Measurements from ENCODE around the gene PGBD1. TPM values are rescaled to one million over a fixed set of nuclear protein-coding genes. Genes with fewer than 3 reads are reported as not detected.

PGBD1 gene
- total and polyA plus RNA-seq, 4 experiments from 2014 or later: 0.08 to 1.4 (median 0.68) TPM

GRCh38 chr6:28267695-28268059 lies 13.7 kb upstream of the PGBD1 start:
- ChIA-PET POLR2A (ENCODE audit: partially characterized antibody) (interaction anchor here (0.7 to 6.4 kb wide), 20 partner anchors 10 to 1016 kb away, joined by 3 to 111 read pairs (median 6); partner anchors contain the start of genes PGBD1, ZKSCAN4, ZKSCAN8 and ZNF165), CTCF (ENCODE audit: partially characterized antibody) (interaction anchor here (0.6 to 5.1 kb wide), 9 partner anchors 9 to 163 kb away, joined by 3 to 31 read pairs (median 4); partner anchors contain the start of genes NKAPL, ZKSCAN4 and ZKSCAN8)
- peak overlapping the region; percentile 70 for H3K27ac ChIP-seq (ENCODE audit: low read depth, low read length)
- no peak for DNase-seq
- intact Hi-C loops (cut with micrococcal nuclease): loop anchor here (1.0 to 5.0 kb wide), 6 partner anchors 15 to 187 kb away; partner anchors contain the start of genes ZKSCAN3, ZKSCAN4, ZKSCAN8 and ZNF165
- H3K4me3 ChIP-seq (ENCODE audit: low read length in 2 of 2): peak overlapping the region; percentile 90 to 94
- Mint-ChIP-seq H3K27me3 (no peaks in the 10 kb centered on the region), H3K4me1 (peaks cover 4 to 15% (median 11%) of the 10 kb centered on the region in 4 donors), H3K27ac (no peak overlapping the region), H3K9me3 (no peaks in the 10 kb centered on the region), H3K36me3 (peaks cover 11 to 18% of the 10 kb centered on the region in 2 donors), H3K4me3 (no peak overlapping the region)
- H3K9me3 ChIP-seq (ENCODE audit: control insufficient read depth in 1 of 2, low read length in 2 of 2): no peaks in the 10 kb centered on the region
- H3K36me3 ChIP-seq (ENCODE audit: insufficient read depth, low read length): peaks cover 12% of the 10 kb centered on the region
- H3K27me3 ChIP-seq (ENCODE audit: insufficient read depth, low read length): no peaks in the 10 kb centered on the region
- peaks cover 18% of the 10 kb centered on the region for H3K4me1 ChIP-seq (ENCODE audit: insufficient read depth, low read length)

- Histone ChIP-seq H3K4me3 (ENCODE audit: low read length in 2 of 2) (no peak overlapping the region), H3K36me3 (ENCODE audit: insufficient read depth, low read length) (peaks cover 23% of the 10 kb centered on the region), H3K27me3 (ENCODE audit: insufficient read depth, low read length) (no peaks in the 10 kb centered on the region), H3K27ac (ENCODE audit: low read depth, low read length) (no peak overlapping the region), H3K4me1 (ENCODE audit: insufficient read depth, low read length) (peaks cover 18% of the 10 kb centered on the region), H3K9me3 (ENCODE audit: control insufficient read depth in 1 of 2, low read length in 2 of 2) (no peaks in the 10 kb centered on the region)
- H3K36me3 Mint-ChIP-seq: peaks cover 23 to 35% of the 10 kb centered on the region in 2 donors
- ChIA-PET POLR2A (ENCODE audit: partially characterized antibody) (interaction anchor here (1.9 to 3.7 kb wide), 2 partner anchors 66 to 130 kb away, joined by 5 to 53 read pairs; partner anchors contain the start of genes ZKSCAN8 and ZSCAN31), CTCF (ENCODE audit: partially characterized antibody) (interaction anchor here (1.1 to 5.1 kb wide), 3 partner anchors 10 to 165 kb away, joined by 4 to 31 read pairs (median 9); no protein-coding TSS in a partner anchor)
- intact Hi-C loops (cut with micrococcal nuclease): loop anchor here (5.0 kb wide), 1 partner anchor 127 kb away; the partner anchor contains the start of gene ZKSCAN8
- H3K9me3 Mint-ChIP-seq: no peaks in the 10 kb centered on the region
- H3K27ac Mint-ChIP-seq: peak overlapping the region in 1 of 7 donors; percentile 66
- H3K4me1 Mint-ChIP-seq: peaks cover 4 to 15% (median 11%) of the 10 kb centered on the region in 4 donors
- H3K4me3 Mint-ChIP-seq: no peak overlapping the region
- H3K27me3 Mint-ChIP-seq: no peaks in the 10 kb centered on the region
- no peak for DNase-seq
These were observed 11.9 kb upstream of the PGBD1 start for GRCh38 chr6:28269492-28269891.

- ChIA-PET CTCF (ENCODE audit: partially characterized antibody) (interaction anchor here (1.3 to 1.8 kb wide), 2 partner anchors 8 to 81 kb away, joined by 4 to 7 read pairs; partner anchors contain the start of gene ZSCAN26), POLR2A (ENCODE audit: partially characterized antibody) (no interaction called here)
- DNase-seq: no peak
- Mint-ChIP-seq H3K4me1 (peaks cover 4 to 15% (median 5%) of the 10 kb centered on the region in 4 donors), H3K9me3 (peaks cover 0 to 5% (median 0%) of the 10 kb centered on the region in 8 donors), H3K27me3 (no peaks in the 10 kb centered on the region), H3K27ac (peak overlapping the region in 3 of 7 donors; percentile 7 to 85 (median 54)), H3K36me3 (peaks cover 47 to 69% of the 10 kb centered on the region in 2 donors), H3K4me3 (no peak overlapping the region)
- H3K9me3 ChIP-seq (ENCODE audit: control insufficient read depth in 1 of 2, low read length in 2 of 2): no peaks in the 10 kb centered on the region
- no peaks in the 10 kb centered on the region for H3K4me1 ChIP-seq (ENCODE audit: insufficient read depth, low read length)
- no peak overlapping the region for H3K27ac ChIP-seq (ENCODE audit: low read depth, low read length)
- H3K4me3 ChIP-seq (ENCODE audit: low read length in 2 of 2): no peak overlapping the region
- peaks cover 46% of the 10 kb centered on the region for H3K36me3 ChIP-seq (ENCODE audit: insufficient read depth, low read length)
- intact Hi-C loops (cut with micrococcal nuclease): no loop called here
- H3K27me3 ChIP-seq (ENCODE audit: insufficient read depth, low read length): no peaks in the 10 kb centered on the region
These were observed 6.5 kb upstream of the PGBD1 start for GRCh38 chr6:28274888-28275287.

GRCh38 chr6:28277746-28278145 lies 3.6 kb upstream of the PGBD1 start:
- ChIA-PET POLR2A (ENCODE audit: partially characterized antibody) (interaction anchor here (0.6 to 1.4 kb wide), 3 partner anchors 10 to 70 kb away, joined by 3 to 4 read pairs (median 3); partner anchors contain the start of genes ZKSCAN4 and ZSCAN26), CTCF (ENCODE audit: partially characterized antibody) (no interaction called here)
- Histone ChIP-seq H3K4me1 (ENCODE audit: insufficient read depth, low read length) (peaks cover 6% of the 10 kb centered on the region), H3K36me3 (ENCODE audit: insufficient read depth, low read length) (peaks cover 34% of the 10 kb centered on the region), H3K27me3 (ENCODE audit: insufficient read depth, low read length) (no peaks in the 10 kb centered on the region), H3K9me3 (ENCODE audit: control insufficient read depth in 1 of 2, low read length in 2 of 2) (no peaks in the 10 kb centered on the region), H3K4me3 (ENCODE audit: low read length in 2 of 2) (no peak overlapping the region), H3K27ac (ENCODE audit: low read depth, low read length) (no peak overlapping the region)
- intact Hi-C loops (cut with micrococcal nuclease): no loop called here
- Mint-ChIP-seq H3K9me3 (peaks cover 0 to 6% (median 2%) of the 10 kb centered on the region in 8 donors), H3K4me1 (peaks cover 7 to 14% (median 9%) of the 10 kb centered on the region in 4 donors), H3K4me3 (no peak overlapping the region), H3K36me3 (peaks cover 36 to 52% of the 10 kb centered on the region in 2 donors), H3K27me3 (peaks cover 10 to 11% of the 10 kb centered on the region in 2 donors), H3K27ac (no peak overlapping the region)
- DNase-seq: no peak

GRCh38 chr6:28280595-28281287 lies 631 bp upstream of the PGBD1 start:
- Mint-ChIP-seq H3K27ac (no peak overlapping the region), H3K4me3 (peak overlapping the region in 6 of 8 donors; percentile 63 to 78 (median 75)), H3K36me3 (peaks cover 23 to 25% of the 10 kb centered on the region in 2 donors), H3K9me3 (peaks cover 0 to 14% (median 3%) of the 10 kb centered on the region in 8 donors), H3K4me1 (peaks cover 4 to 8% (median 7%) of the 10 kb centered on the region in 4 donors), H3K27me3 (peaks cover 16 to 31% of the 10 kb centered on the region in 2 donors)
- CTCF ChIA-PET (ENCODE audit: partially characterized antibody): interaction anchor here (1.2 to 2.4 kb wide), 3 partner anchors 28 to 176 kb away, joined by 3 to 10 read pairs (median 3); no protein-coding TSS in a partner anchor
- Histone ChIP-seq H3K27ac (ENCODE audit: low read depth, low read length) (no peak overlapping the region), H3K4me1 (ENCODE audit: insufficient read depth, low read length) (peaks cover 6% of the 10 kb centered on the region), H3K27me3 (ENCODE audit: insufficient read depth, low read length) (no peaks in the 10 kb centered on the region), H3K9me3 (ENCODE audit: control insufficient read depth in 1 of 2, low read length in 2 of 2) (no peaks in the 10 kb centered on the region), H3K4me3 (ENCODE audit: low read length in 2 of 2) (no peak overlapping the region), H3K36me3 (ENCODE audit: insufficient read depth, low read length) (peaks cover 12% of the 10 kb centered on the region)
- intact Hi-C loops (cut with micrococcal nuclease): no loop called here
- no peak for DNase-seq
- POLR2A ChIA-PET (ENCODE audit: partially characterized antibody): interaction anchor here (1.0 to 1.9 kb wide), 2 partner anchors 13 to 29 kb away, joined by 6 to 15 read pairs; partner anchors contain the start of genes ZKSCAN4 and ZSCAN26

GRCh38 chr6:28282926-28283325 lies 1.6 kb downstream of the PGBD1 start:
- DNase-seq: no peak
- POLR2A ChIA-PET (ENCODE audit: partially characterized antibody): interaction anchor here (0.6 kb wide), 1 partner anchor 16 kb away, joined by 4 read pairs; the partner anchor contains the start of gene ZSCAN26
- Histone ChIP-seq H3K4me3 (ENCODE audit: low read length in 2 of 2) (no peak overlapping the region), H3K4me1 (ENCODE audit: insufficient read depth, low read length) (peaks cover 6% of the 10 kb centered on the region), H3K36me3 (ENCODE audit: insufficient read depth, low read length) (no peaks in the 10 kb centered on the region), H3K9me3 (ENCODE audit: control insufficient read depth in 1 of 2, low read length in 2 of 2) (no peaks in the 10 kb centered on the region), H3K27me3 (ENCODE audit: insufficient read depth, low read length) (no peaks in the 10 kb centered on the region), H3K27ac (ENCODE audit: low read depth, low read length) (no peak overlapping the region)
- CTCF ChIA-PET (ENCODE audit: partially characterized antibody): interaction anchor here (0.6 to 2.3 kb wide), 2 partner anchors 73 to 1131 kb away, joined by 4 to 5 read pairs; no protein-coding TSS in a partner anchor
- Mint-ChIP-seq H3K9me3 (peaks cover 0 to 14% (median 3%) of the 10 kb centered on the region in 8 donors), H3K27ac (no peak overlapping the region), H3K27me3 (peaks cover 16 to 39% of the 10 kb centered on the region in 2 donors), H3K36me3 (peaks cover 2 to 34% of the 10 kb centered on the region in 2 donors), H3K4me1 (peaks cover 4 to 8% (median 7%) of the 10 kb centered on the region in 4 donors), H3K4me3 (peak overlapping the region in 2 of 8 donors; percentile 56 to 64)
- intact Hi-C loops (cut with micrococcal nuclease): no loop called here

GRCh38 chr6:28291573-28291972 lies 10.2 kb downstream of the PGBD1 start:
- H3K36me3 Mint-ChIP-seq: peaks cover 0 to 20% of the 10 kb centered on the region in 2 donors
- Histone ChIP-seq H3K36me3 (ENCODE audit: insufficient read depth, low read length) (no peaks in the 10 kb centered on the region), H3K27ac (ENCODE audit: low read depth, low read length) (no peak overlapping the region), H3K27me3 (ENCODE audit: insufficient read depth, low read length) (no peaks in the 10 kb centered on the region), H3K9me3 (ENCODE audit: control insufficient read depth in 1 of 2, low read length in 2 of 2) (no peaks in the 10 kb centered on the region), H3K4me1 (ENCODE audit: insufficient read depth, low read length) (no peaks in the 10 kb centered on the region), H3K4me3 (ENCODE audit: low read length in 2 of 2) (no peak overlapping the region)
- H3K9me3 Mint-ChIP-seq: no peaks in the 10 kb centered on the region
- CTCF ChIA-PET (ENCODE audit: partially characterized antibody): no interaction called here
- intact Hi-C loops (cut with micrococcal nuclease): no loop called here
- no peaks in the 10 kb centered on the region for H3K4me1 Mint-ChIP-seq
- H3K4me3 Mint-ChIP-seq: no peak overlapping the region
- no peak for DNase-seq
- peaks cover 0 to 9% of the 10 kb centered on the region in 2 donors for H3K27me3 Mint-ChIP-seq
- POLR2A ChIA-PET (ENCODE audit: partially characterized antibody): no interaction called here
- H3K27ac Mint-ChIP-seq: no peak overlapping the region

All from CD4-positive, alpha-beta memory T cell (primary cell).